ENCODE data around the gene C7orf33. TPM values are rescaled to one million over a fixed set of nuclear protein-coding genes. Genes with fewer than 3 reads are reported as not detected.
"Not testable (repeated sequence)": the region's sequence is repeated elsewhere in the genome, so short reads cannot be mapped to it uniquely, and the experiment has no call there.

Gene C7orf33
- total RNA-seq, 2 donors from 2014 or later, result not detected

DNA sequence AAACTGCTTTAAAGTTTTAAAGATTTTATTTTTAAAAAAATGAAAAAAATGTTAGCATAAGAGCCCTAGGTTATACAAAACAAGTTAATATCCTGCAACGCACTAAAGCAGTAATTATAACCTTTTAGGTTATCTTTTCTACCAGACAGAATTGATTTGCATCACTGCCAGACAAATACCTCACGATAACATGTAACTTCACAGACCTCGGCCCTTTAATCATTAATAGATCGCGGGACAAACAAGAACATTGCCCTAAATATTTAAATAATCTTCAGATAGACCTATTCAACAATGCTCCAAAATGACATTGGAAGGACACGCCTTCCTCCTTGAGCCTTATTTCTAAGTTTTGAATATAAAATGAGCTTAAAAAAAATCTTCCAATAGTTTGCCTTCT is 23.8 kb upstream of the C7orf33 start:
- no peak overlapping the region for H3K27ac Mint-ChIP-seq
- ATAC-seq (replicated peaks in 1 of 2), result no peak

GRCh38 chr7:148567524-148567923 is 23.0 kb upstream of the C7orf33 start:
- no peak overlapping the region for H3K4me3 Mint-ChIP-seq
- H3K9me3 Mint-ChIP-seq, result no peaks in the 10 kb centered on the region
- peaks cover 2 to 3% of the 10 kb centered on the region in 2 donors for H3K36me3 Mint-ChIP-seq (ENCODE audit: insufficient read depth in 2 of 2)
- DNase-seq (no peak), ATAC-seq (replicated peaks in 1 of 2) (no peak)
- H3K27me3 Mint-ChIP-seq (ENCODE audit: low read depth), result peaks cover 6% of the 10 kb centered on the region
- H3K4me1 Mint-ChIP-seq (ENCODE audit: low read depth), result peaks cover 25% of the 10 kb centered on the region
- H3K27ac Mint-ChIP-seq, result no peak overlapping the region

More for the DNA sequence above, 23.8 kb upstream of the C7orf33 start:
- Mint-ChIP-seq H3K4me1 (ENCODE audit: low read depth) (peaks cover 25% of the 10 kb centered on the region), H3K4me3 (no peak overlapping the region), H3K27me3 (ENCODE audit: low read depth) (peaks cover 6% of the 10 kb centered on the region), H3K36me3 (ENCODE audit: insufficient read depth in 2 of 2) (peaks cover 2 to 3% of the 10 kb centered on the region in 2 donors), H3K9me3 (no peaks in the 10 kb centered on the region)
- DNase-seq, result no peak

GRCh38 chr7:148570510-148570909 is 20.1 kb upstream of the C7orf33 start:
- Mint-ChIP-seq H3K4me1 (ENCODE audit: low read depth) (peaks cover 12% of the 10 kb centered on the region), H3K4me3 (no peak overlapping the region), H3K36me3 (ENCODE audit: insufficient read depth in 2 of 2) (peaks cover 0 to 2% of the 10 kb centered on the region in 2 donors), H3K9me3 (no peaks in the 10 kb centered on the region), H3K27me3 (ENCODE audit: low read depth) (peaks cover 16% of the 10 kb centered on the region), H3K27ac (no peak overlapping the region)
- no peak for ATAC-seq (replicated peaks in 1 of 2)
- no peak for DNase-seq

- peaks cover 17% of the 10 kb centered on the region for H3K4me1 Mint-ChIP-seq (ENCODE audit: low read depth)
- H3K9me3 Mint-ChIP-seq, result not testable (repeated sequence)
Measured at GRCh38 chr7:148570973-148571372, 19.6 kb upstream of the C7orf33 start.

DNA sequence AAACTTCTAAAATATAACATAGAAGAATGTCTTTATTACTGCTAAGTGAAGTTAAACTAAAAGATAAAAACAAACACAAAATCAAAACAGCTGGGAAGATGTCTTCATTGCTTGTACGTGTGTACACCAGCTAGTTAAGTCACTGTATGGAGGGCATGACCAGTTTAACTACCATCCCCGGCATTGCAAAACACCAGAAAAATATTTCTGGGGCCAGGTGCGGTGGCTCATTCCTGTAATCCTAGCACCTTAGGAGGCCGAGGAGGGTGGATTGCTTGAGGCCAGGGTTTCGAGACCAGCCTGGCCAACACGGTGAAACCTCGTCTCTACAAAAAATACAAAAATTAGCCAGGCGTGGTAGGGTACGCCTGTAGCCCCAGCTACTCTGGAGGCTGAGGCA is 19.2 kb upstream of the C7orf33 start:
- no peaks in the 10 kb centered on the region for H3K9me3 Mint-ChIP-seq
- H3K4me3 Mint-ChIP-seq, result no peak overlapping the region

More at GRCh38 chr7:148570973-148571372, 19.6 kb upstream of the C7orf33 start:
- not testable (repeated sequence) for ATAC-seq (replicated peaks in 1 of 2); H3K27ac Mint-ChIP-seq; H3K4me3 Mint-ChIP-seq; DNase-seq; H3K36me3 Mint-ChIP-seq (ENCODE audit: insufficient read depth in 2 of 2)
- peaks cover 16% of the 10 kb centered on the region for H3K27me3 Mint-ChIP-seq (ENCODE audit: low read depth)

DNA sequence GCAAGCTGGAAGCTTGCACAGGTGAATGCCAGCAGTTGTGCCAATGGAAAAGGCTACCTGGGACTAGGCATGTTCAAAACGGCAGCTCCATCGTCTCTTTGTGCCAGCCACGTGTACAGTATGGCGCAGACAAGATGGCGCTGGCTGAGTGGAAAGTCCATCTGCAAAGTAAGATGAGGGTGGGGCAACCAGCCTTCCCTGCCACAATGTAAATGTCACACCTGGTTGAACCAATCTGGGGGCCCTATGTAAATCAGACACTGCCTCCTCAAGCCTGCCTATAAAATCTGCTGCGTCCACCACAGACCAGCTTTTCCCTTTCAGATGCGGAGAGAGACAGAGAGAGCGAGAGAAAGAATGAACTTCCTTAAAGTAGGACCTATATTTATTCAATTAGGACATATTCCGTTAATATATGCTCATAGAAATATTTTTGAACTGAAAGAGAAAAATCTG is 18.5 kb upstream of the C7orf33 start:
- peaks cover 0 to 2% of the 10 kb centered on the region in 2 donors for H3K36me3 Mint-ChIP-seq (ENCODE audit: insufficient read depth in 2 of 2)
- no peaks in the 10 kb centered on the region for H3K9me3 Mint-ChIP-seq
- peaks cover 19% of the 10 kb centered on the region for H3K4me1 Mint-ChIP-seq (ENCODE audit: low read depth)
- H3K4me3 Mint-ChIP-seq, result no peak overlapping the region
- H3K27me3 Mint-ChIP-seq (ENCODE audit: low read depth), result peaks cover 16% of the 10 kb centered on the region
- no peak for ATAC-seq (replicated peaks in 1 of 2)
- DNase-seq, result no peak
- H3K27ac Mint-ChIP-seq, result no peak overlapping the region

More for the DNA sequence above, 19.2 kb upstream of the C7orf33 start:
- Mint-ChIP-seq H3K27me3 (ENCODE audit: low read depth) (peaks cover 16% of the 10 kb centered on the region), H3K36me3 (ENCODE audit: insufficient read depth in 2 of 2) (peaks cover 0 to 2% of the 10 kb centered on the region in 2 donors), H3K27ac (no peak overlapping the region), H3K4me1 (ENCODE audit: low read depth) (peaks cover 19% of the 10 kb centered on the region)
- ATAC-seq (replicated peaks in 1 of 2) (no peak), DNase-seq (no peak)

DNA sequence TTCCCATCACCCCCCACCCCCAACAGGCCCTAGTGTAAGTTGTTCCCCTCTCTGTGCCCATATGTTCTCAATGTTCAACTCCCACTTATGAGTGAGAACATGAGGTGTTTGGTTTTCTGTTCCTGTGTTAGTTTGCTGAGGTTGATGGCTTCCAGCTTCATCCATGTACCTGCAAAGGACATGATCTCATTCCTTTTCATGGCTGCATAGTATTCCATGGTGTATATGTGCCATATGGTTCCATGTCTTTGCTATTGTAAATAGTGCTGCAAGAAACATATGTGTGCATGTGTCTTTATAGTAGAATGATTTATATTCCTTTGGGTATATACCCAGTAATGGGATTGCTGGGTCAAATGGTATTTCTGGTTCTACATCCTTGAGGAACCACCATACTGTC is 17.0 kb upstream of the C7orf33 start:
- H3K27ac Mint-ChIP-seq; ATAC-seq (replicated peaks in 1 of 2); H3K4me3 Mint-ChIP-seq; H3K36me3 Mint-ChIP-seq (ENCODE audit: insufficient read depth in 2 of 2); H3K9me3 Mint-ChIP-seq; DNase-seq: not testable (repeated sequence)
- Mint-ChIP-seq H3K4me1 (ENCODE audit: low read depth) (peaks cover 19% of the 10 kb centered on the region), H3K27me3 (ENCODE audit: low read depth) (peaks cover 10% of the 10 kb centered on the region)

DNA sequence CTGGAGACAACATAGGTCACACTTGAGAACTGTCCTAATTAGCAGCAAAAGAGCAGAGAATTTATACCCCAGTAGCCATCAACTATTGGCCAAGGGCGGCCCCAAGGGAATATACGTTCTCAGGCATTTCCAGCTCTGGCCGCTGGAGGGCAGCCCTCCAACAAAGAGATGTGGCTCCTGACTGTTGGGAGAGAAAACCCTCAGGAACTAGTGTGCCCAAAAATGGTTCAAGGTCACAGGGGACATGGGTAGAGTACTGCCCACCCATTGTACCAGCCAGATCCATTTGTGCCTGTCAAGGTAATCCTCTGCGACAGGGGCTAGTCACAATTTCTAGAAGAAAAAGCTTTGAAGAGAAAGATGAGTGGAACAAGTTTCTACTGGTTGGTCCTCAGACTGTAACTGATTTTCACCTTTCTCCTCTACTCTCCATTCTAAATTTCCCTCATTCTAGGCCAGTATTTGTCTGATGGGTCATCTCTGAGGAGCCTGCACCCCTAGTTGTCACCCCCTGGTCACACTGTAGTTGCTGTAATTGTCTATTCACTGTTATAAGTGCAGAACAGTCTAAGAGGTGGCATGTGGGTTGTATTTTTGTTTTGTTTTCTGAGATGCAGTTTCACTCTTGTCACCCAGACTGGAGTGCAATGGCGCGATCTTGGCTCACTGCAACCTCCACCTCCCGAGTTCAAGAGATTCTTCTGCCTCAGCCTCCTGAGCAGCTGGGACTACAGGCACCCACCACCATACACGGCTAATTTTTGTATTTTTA is 14.7 kb upstream of the C7orf33 start:
- no peak overlapping the region for H3K27ac Mint-ChIP-seq
- DNase-seq (peak; percentile 66 to 77), ATAC-seq (replicated peaks in 1 of 2) (peak; percentile 80 to 81)
- peaks cover 0 to 2% of the 10 kb centered on the region in 2 donors for H3K36me3 Mint-ChIP-seq (ENCODE audit: insufficient read depth in 2 of 2)
- peaks cover 24% of the 10 kb centered on the region for H3K4me1 Mint-ChIP-seq (ENCODE audit: low read depth)
- peaks cover 10% of the 10 kb centered on the region for H3K27me3 Mint-ChIP-seq (ENCODE audit: low read depth)
- no peaks in the 10 kb centered on the region for H3K9me3 Mint-ChIP-seq
- no peak overlapping the region for H3K4me3 Mint-ChIP-seq

GRCh38 chr7:148579366-148579765 is 11.2 kb upstream of the C7orf33 start:
- no peaks in the 10 kb centered on the region for H3K36me3 Mint-ChIP-seq (ENCODE audit: insufficient read depth in 2 of 2)
- no peaks in the 10 kb centered on the region for H3K27me3 Mint-ChIP-seq (ENCODE audit: low read depth)
- no peak for DNase-seq
- no peaks in the 10 kb centered on the region for H3K9me3 Mint-ChIP-seq
- H3K27ac Mint-ChIP-seq, result no peak overlapping the region
- H3K4me1 Mint-ChIP-seq (ENCODE audit: low read depth), result peaks cover 38% of the 10 kb centered on the region
- no peak overlapping the region for H3K4me3 Mint-ChIP-seq
- ATAC-seq (replicated peaks in 1 of 2), result no peak

GRCh38 chr7:148580446-148580845 is 10.1 kb upstream of the C7orf33 start:
- Mint-ChIP-seq H3K4me1 (ENCODE audit: low read depth) (peaks cover 47% of the 10 kb centered on the region), H3K27ac (no peak overlapping the region), H3K4me3 (no peak overlapping the region), H3K9me3 (no peaks in the 10 kb centered on the region), H3K27me3 (ENCODE audit: low read depth) (peaks cover 6% of the 10 kb centered on the region), H3K36me3 (ENCODE audit: insufficient read depth in 2 of 2) (no peaks in the 10 kb centered on the region)
- DNase-seq (no peak), ATAC-seq (replicated peaks in 1 of 2) (no peak)

DNA sequence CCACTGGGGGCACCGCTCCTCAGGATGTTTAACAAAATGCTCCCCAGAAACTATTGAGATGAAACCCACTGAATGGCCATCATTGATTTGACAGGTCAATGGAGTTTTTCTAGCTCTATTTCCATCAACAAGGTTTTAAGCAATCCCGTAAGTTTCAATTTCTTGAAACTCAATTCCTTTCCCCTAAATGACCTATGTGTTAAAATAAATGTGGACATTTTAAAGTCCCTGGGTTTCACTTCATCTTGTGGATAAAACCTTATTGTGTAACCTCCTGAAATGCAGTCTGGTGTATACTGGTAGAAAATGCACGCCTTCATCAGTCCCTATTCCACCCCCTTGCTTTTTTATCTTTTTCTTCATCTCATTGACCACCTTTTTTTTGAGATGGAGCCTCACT is 8.9 kb upstream of the C7orf33 start:
- peaks cover 17% of the 10 kb centered on the region for H3K27me3 Mint-ChIP-seq (ENCODE audit: low read depth)
- H3K9me3 Mint-ChIP-seq, result no peaks in the 10 kb centered on the region
- no peak for ATAC-seq (replicated peaks in 1 of 2)

GRCh38 chr7:148584154-148584827 is 6.3 kb upstream of the C7orf33 start:
- Mint-ChIP-seq H3K27me3 (ENCODE audit: low read depth) (peaks cover 25% of the 10 kb centered on the region), H3K9me3 (no peaks in the 10 kb centered on the region), H3K4me3 (peak overlapping the region; percentile 53 to 71), H3K27ac (no peak overlapping the region), H3K4me1 (ENCODE audit: low read depth) (peaks cover 40% of the 10 kb centered on the region), H3K36me3 (ENCODE audit: insufficient read depth in 2 of 2) (no peaks in the 10 kb centered on the region)
- ATAC-seq (replicated peaks in 1 of 2), result peak; percentile 91 to 93
- peak; percentile 34 to 38 for DNase-seq

More for the DNA sequence above, 8.9 kb upstream of the C7orf33 start:
- Mint-ChIP-seq H3K4me3 (no peak overlapping the region), H3K27ac (peak overlapping the region; percentile 16), H3K36me3 (ENCODE audit: insufficient read depth in 2 of 2) (no peaks in the 10 kb centered on the region), H3K4me1 (ENCODE audit: low read depth) (peaks cover 40% of the 10 kb centered on the region)
- no peak for DNase-seq

DNA sequence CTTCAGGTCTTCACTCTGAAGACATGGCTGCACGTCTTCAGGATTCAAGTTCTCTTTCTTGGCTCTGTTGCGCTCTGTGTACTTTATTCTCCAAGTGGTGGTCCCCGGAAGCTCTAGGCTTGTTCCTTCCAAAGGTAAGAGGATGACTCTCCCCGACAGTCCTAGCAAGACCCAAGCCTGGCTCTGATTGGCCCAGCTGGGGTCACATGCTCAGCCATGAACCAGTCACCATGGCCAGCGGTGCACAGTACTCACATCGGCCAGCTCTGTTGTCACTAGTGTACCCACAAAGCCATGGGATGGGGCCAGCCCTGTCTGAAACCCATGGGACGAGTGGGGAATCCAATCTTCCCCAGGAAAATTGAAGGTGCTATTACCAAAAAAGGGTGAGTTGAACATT is 5.2 kb upstream of the C7orf33 start:
- Mint-ChIP-seq H3K4me1 (ENCODE audit: low read depth) (peaks cover 31% of the 10 kb centered on the region), H3K4me3 (no peak overlapping the region), H3K36me3 (ENCODE audit: insufficient read depth in 2 of 2) (no peaks in the 10 kb centered on the region), H3K27me3 (ENCODE audit: low read depth) (peaks cover 35% of the 10 kb centered on the region), H3K27ac (no peak overlapping the region), H3K9me3 (no peaks in the 10 kb centered on the region)
- ATAC-seq (replicated peaks in 1 of 2) (no peak), DNase-seq (no peak)
